ENCODE measurements around the gene GTF3C1. TPM values are rescaled to one million over a fixed set of nuclear protein-coding genes. Genes with fewer than 3 reads are reported as not detected.

GTF3C1 gene
- total RNA-seq, 1 donor from 2014 or later: 57.1 TPM

- Histone ChIP-seq H3K4me1 (peaks cover 6% of the 10 kb centered on the region), H3K36me3 (peaks cover 79% of the 10 kb centered on the region), H3K27ac (no peak overlapping the region), H3K4me3 (no peak overlapping the region), H3K27me3 (ENCODE audit: low read depth) (no peaks in the 10 kb centered on the region), H3K9me3 (no peaks in the 10 kb centered on the region)
- intact Hi-C loops (cut with DNase I): no loop called here
- no peak for TF ChIP-seq CTCF (IDR thresholded peaks at IDR 0.05)
- ATAC-seq (no peak), DNase-seq (no peak)
Observed at GRCh38 chr16:27518226-27518625, 31.5 kb downstream of the GTF3C1 start.

- H3K9me3 ChIP-seq: no peaks in the 10 kb centered on the region
- DNase-seq (no peak), ATAC-seq (no peak)
- H3K36me3 ChIP-seq: peaks cover 79% of the 10 kb centered on the region
- H3K27ac ChIP-seq: no peak overlapping the region
- intact Hi-C loops (cut with DNase I): no loop called here
- no peaks in the 10 kb centered on the region for H3K27me3 ChIP-seq (ENCODE audit: low read depth)
- peaks cover 6% of the 10 kb centered on the region for H3K4me1 ChIP-seq
- H3K4me3 ChIP-seq: no peak overlapping the region
- no peak for TF ChIP-seq CTCF (IDR thresholded peaks at IDR 0.05)
Observed at GRCh38 chr16:27517664-27518063, 32.0 kb downstream of the GTF3C1 start.

GRCh38 chr16:27516365-27516764 is 33.3 kb downstream of the GTF3C1 start:
- no peak for TF ChIP-seq CTCF (IDR thresholded peaks at IDR 0.05)
- ATAC-seq: no peak
- intact Hi-C loops (cut with DNase I): no loop called here
- no peak for DNase-seq
- no peaks in the 10 kb centered on the region for H3K27me3 ChIP-seq (ENCODE audit: low read depth)
- no peaks in the 10 kb centered on the region for H3K9me3 ChIP-seq
- peaks cover 6% of the 10 kb centered on the region for H3K4me1 ChIP-seq
- H3K4me3 ChIP-seq: no peak overlapping the region
- no peak overlapping the region for H3K27ac ChIP-seq
- H3K36me3 ChIP-seq: peaks cover 81% of the 10 kb centered on the region

- H3K4me3 ChIP-seq: no peak overlapping the region
- H3K4me1 ChIP-seq: peaks cover 6% of the 10 kb centered on the region
- H3K27me3 ChIP-seq (ENCODE audit: low read depth): no peaks in the 10 kb centered on the region
- H3K9me3 ChIP-seq: no peaks in the 10 kb centered on the region
- intact Hi-C loops (cut with DNase I): no loop called here
- peak; percentile 38 for TF ChIP-seq CTCF (IDR thresholded peaks at IDR 0.05)
- DNase-seq: no peak
- peaks cover 81% of the 10 kb centered on the region for H3K36me3 ChIP-seq
- peak; percentile 29 to 34 for ATAC-seq
- H3K27ac ChIP-seq: no peak overlapping the region
Observed at GRCh38 chr16:27515874-27516353, 33.8 kb downstream of the GTF3C1 start.

GRCh38 chr16:27514806-27515205 is 34.9 kb downstream of the GTF3C1 start:
- H3K4me1 ChIP-seq: no peaks in the 10 kb centered on the region
- no peak for DNase-seq
- ATAC-seq: no peak
- H3K9me3 ChIP-seq: no peaks in the 10 kb centered on the region
- peaks cover 84% of the 10 kb centered on the region for H3K36me3 ChIP-seq
- no peak for TF ChIP-seq CTCF (IDR thresholded peaks at IDR 0.05)
- no peak overlapping the region for H3K27ac ChIP-seq
- intact Hi-C loops (cut with DNase I): no loop called here
- H3K27me3 ChIP-seq (ENCODE audit: low read depth): no peaks in the 10 kb centered on the region
- no peak overlapping the region for H3K4me3 ChIP-seq
